Adrenal gland (tissue), 12 donors: ENCODE results near the gene BSND. TPM values are rescaled to one million over a fixed set of nuclear protein-coding genes. Genes with fewer than 3 reads are reported as not detected.

Experiments used
- DNase-seq, 7 donors: peaks; one replicate each; pipeline ENCODE4 v3.0.0-alpha.2; 2019 to 2020
- H3K27ac ChIP-seq, 5 donors: fragments of 200-600 bp; sonication (generic) in 4 of 5; 1 replicate in 3 of 5; 2 replicates in 2 of 5; pipeline versions ENCODE4 v1.5.1 to v1.8.0; 2016 to 2020; ENCODE audit warnings: mild to moderate bottlenecking in 1 of 5
- H3K27me3 ChIP-seq: fragments of 200-600 bp; 2 replicates; pipeline ENCODE4 v1.8.0; 2021
- H3K36me3 ChIP-seq, 2 donors: fragments of 200-600 bp; replicated peaks in 1 of 2; 1 replicate in 1 of 2; 2 replicates in 1 of 2; pipeline versions ENCODE4 v1.5.1 to v1.8.0; 2018 to 2022
- H3K4me1 ChIP-seq, 2 donors: fragments of 200-600 bp; replicated peaks in 1 of 2; 1 replicate in 1 of 2; 2 replicates in 1 of 2; pipeline versions ENCODE4 v1.5.1 to v1.8.0; 2018 to 2021
- H3K4me3 ChIP-seq, 4 donors: fragments of 200-600 bp; sonication (generic) in 3 of 4; one replicate each; pipeline ENCODE4 v1.5.1; 2016 to 2018
- H3K9me3 ChIP-seq, 3 donors: fragments of 200-600 bp; sonication (generic) in 1 of 3; replicated peaks in 1 of 3; 1 replicate in 2 of 3; 2 replicates in 1 of 3; pipeline versions ENCODE4 v1.5.1 to v1.8.0; 2016 to 2021
- CTCF ChIP-seq, 6 experiments: fragments of 450-650 bp in 4 of 6; fragments of 200-600 bp in 2 of 6; sonication (generic) in 1 of 6; IDR thresholded peaks; 1 replicate in 5 of 6; 2 replicates in 1 of 6; pipeline versions ENCODE4 v1.5.1 to v1.8.0; 2016 to 2021; ENCODE audit warnings: antibody characterized with exemption in 6 of 6, mild to moderate bottlenecking in 2 of 6, moderate library complexity in 1 of 6
- POLR2A ChIP-seq, 2 donors: fragments of 450-650 bp; IDR thresholded peaks; one replicate each; pipeline ENCODE4 v1.6.1; 2017; ENCODE audit warnings: antibody characterized with exemption in 2 of 2, mild to moderate bottlenecking in 2 of 2, moderate library complexity in 1 of 2
- WGBS, 4 donors: extraction: QIAGEN DNeasy Blood & Tissue Kit in 2 of 4; methylation state at CpG; one replicate each; pipeline versions ENCODE4 v1.1.5 to v1.1.7; 2013 to 2017; 5-methylcytosine and 5-hydroxymethylcytosine counted together
- intact Hi-C, 2 donors: fragments of 100-400 bp; cut with DNase I; formaldehyde crosslinking; loops; one replicate each; pipeline versions ENCODE4 v1.14.1 to v1.15.0; 2022 to 2023
- polyA plus RNA-seq, 3 donors: library from polyadenylated mRNA; stranded (reverse); fragments of 200-250 nt in 2 of 3; fragments of 350-450 nt in 1 of 3; fragmentation: Illumina TruSeq in 1 of 3; extraction: RNeasy Lipid Tissue Mini Kit (QIAGEN cat#74804) in 1 of 3; gene quantifications; one replicate each; pipeline ENCODE4 v1.2.3, GENCODE V29; 2013 to 2014
- total RNA-seq, 9 donors: library from RNA; depleted of rRNA in 4 of 9; stranded (reverse); fragments of >200 nt in 4 of 9; fragments of 120-200 nt in 1 of 9; fragmentation: NEBNext Ultra II Directional in 1 of 9; extraction: Animal tissue kit (Norgen Biotek cat#: 25700) in 1 of 9; gene quantifications; one replicate each; pipeline versions ENCODE4 v1.1.0 to v1.2.4, GENCODE V29; 2013 to 2023
- donor health status: healthy with polysubstance abuse.
- donor health status: Bipolar disorder and iron deficiency.
- donor health status: DM: yes; HTN: yes; CAD: no.
- donor health status: DM: no; HTN: no; CAD: no.
- donor health status: DM: no; HTN: no; CAD: no.
- donor health status: DM: yes; HTN: yes; CAD: no.

The BSND gene
- total and polyA plus RNA-seq, 12 donors = 0.04 to 0.44 (median 0.08) TPM; not detected in 9

- Histone ChIP-seq H3K27ac (no peak overlapping the region), H3K27me3 (peaks cover 16% of the 10 kb centered on the region), H3K4me1 (peaks cover 8 to 23% of the 10 kb centered on the region in 2 donors), H3K36me3 (no peaks in the 10 kb centered on the region), H3K9me3 (no peaks in the 10 kb centered on the region), H3K4me3 (no peak overlapping the region)
- TF ChIP-seq CTCF (IDR thresholded peaks at IDR 0.05) (no peak), POLR2A (IDR thresholded peaks at IDR 0.05) (no peak)
- WGBS, 4 donors = 90 to 98% (median 94%) methylated on average over 6 of the region's 6 CpGs
- intact Hi-C loops = no loop called here
- DNase-seq = no peak
These were observed 5.6 kb upstream of the BSND start for GRCh38 chr1:54993140-54993539.

- Histone ChIP-seq H3K4me1 (peaks cover 5 to 18% of the 10 kb centered on the region in 2 donors), H3K36me3 (no peaks in the 10 kb centered on the region), H3K27me3 (peaks cover 16% of the 10 kb centered on the region), H3K4me3 (no peak overlapping the region), H3K9me3 (no peaks in the 10 kb centered on the region), H3K27ac (no peak overlapping the region)
- DNase-seq = peak in 5 of 7 donors; percentile 52 to 66 (median 62)
- intact Hi-C loops = loop anchor here in 1 of 2 donors (2.0 kb wide), 1 partner anchor 46 kb away; no protein-coding TSS in a partner anchor
- 62 to 78% (median 67%) methylated on average over 6 of the region's 6 CpGs for WGBS, 4 donors
- no peak for TF ChIP-seq POLR2A (IDR thresholded peaks at IDR 0.05)
- no peak for TF ChIP-seq CTCF (IDR thresholded peaks at IDR 0.05)
These were observed 4.3 kb upstream of the BSND start for GRCh38 chr1:54994355-54994990.

GRCh38 chr1:54995013-54995760, 3.5 kb upstream of the BSND start:
- DNase-seq = no peak
- no peak overlapping the region for H3K4me3 ChIP-seq
- H3K4me1 ChIP-seq = peaks cover 0 to 11% of the 10 kb centered on the region in 2 donors
- H3K9me3 ChIP-seq = no peaks in the 10 kb centered on the region
- H3K27ac ChIP-seq = no peak overlapping the region
- WGBS, 4 donors = 72 to 80% (median 76%) methylated on average over 12 of the region's 12 CpGs
- H3K36me3 ChIP-seq = no peaks in the 10 kb centered on the region
- peaks cover 16% of the 10 kb centered on the region for H3K27me3 ChIP-seq
- TF ChIP-seq CTCF (IDR thresholded peaks at IDR 0.05) (no peak), POLR2A (IDR thresholded peaks at IDR 0.05) (no peak)
- intact Hi-C loops = loop anchor here in 1 of 2 donors (2.0 kb wide), 1 partner anchor 46 kb away; no protein-coding TSS in a partner anchor

GRCh38 chr1:54995835-54996234, 2.9 kb upstream of the BSND start:
- intact Hi-C loops = loop anchor here (2.0 kb wide), 2 partner anchors 45 to 47 kb away; no protein-coding TSS in a partner anchor
- WGBS, 4 donors = 71 to 84% (median 76%) methylated on average over 9 of the region's 9 CpGs
- DNase-seq = no peak
- Histone ChIP-seq H3K27me3 (peaks cover 16% of the 10 kb centered on the region), H3K9me3 (no peaks in the 10 kb centered on the region), H3K36me3 (no peaks in the 10 kb centered on the region), H3K4me1 (peaks cover 0 to 11% of the 10 kb centered on the region in 2 donors), H3K27ac (no peak overlapping the region), H3K4me3 (no peak overlapping the region)
- TF ChIP-seq CTCF (IDR thresholded peaks at IDR 0.05) = no peak
- no peak for TF ChIP-seq POLR2A (IDR thresholded peaks at IDR 0.05)
